CD8-positive, alpha-beta memory T cell (primary cell): Measurements from ENCODE around the gene KHNYN. TPM values are rescaled to one million over a fixed set of nuclear protein-coding genes. Genes with fewer than 3 reads are reported as not detected.

ENCODE experiments used
- CTCF ChIA-PET: fragments of 350-600 bp; sonication (Branson Sonifier 250); formaldehyde crosslinking; loops from one replicate; lab custom pipeline; 2021; ENCODE audit warnings: antibody characterized with exemption; lab: Charles Lee
- POLR2A ChIA-PET: fragments of 350-600 bp; sonication (Branson Sonifier 250); formaldehyde crosslinking; loops from one replicate; lab custom pipeline; 2021; ENCODE audit warnings: antibody characterized with exemption; lab: Charles Lee
- DNase-seq, 5 donors: peaks; one replicate each; pipeline versions ENCODE4 v3.0.0 to v3.0.0-alpha.2; 2020 to 2022; ENCODE audit warnings: mixed read lengths in 1 of 5
- H3K27ac ChIP-seq: one replicate; pipeline ENCODE4 v1.7.0; 2013; ENCODE audit warnings: low read depth, mild to moderate bottlenecking, low read length, moderate library complexity
- H3K27me3 ChIP-seq: 2 replicates; pipeline ENCODE4 v1.7.0; 2013; ENCODE audit warnings: low read length, mild to moderate bottlenecking; ENCODE audit not compliant: insufficient read depth, poor library complexity, severe bottlenecking
- H3K36me3 ChIP-seq: 2 replicates; pipeline ENCODE4 v1.7.0; 2013; ENCODE audit warnings: mild to moderate bottlenecking, low read length, moderate library complexity; ENCODE audit not compliant: insufficient read depth
- H3K4me1 ChIP-seq: 2 replicates; pipeline ENCODE4 v1.7.0; 2013; ENCODE audit warnings: mild to moderate bottlenecking, low read length, moderate library complexity; ENCODE audit not compliant: insufficient read depth
- H3K4me3 ChIP-seq: 2 replicates; pipeline ENCODE4 v1.7.0; 2013; ENCODE audit warnings: mild to moderate bottlenecking, low read length
- H3K9me3 ChIP-seq: 2 replicates; pipeline ENCODE4 v1.7.0; 2013; ENCODE audit warnings: mild to moderate bottlenecking, low read length
- H3K27ac Mint-ChIP-seq, 8 donors: one replicate each; pipeline ENCODE4 v1.8.0; 2020 to 2021; ENCODE audit warnings: mixed read lengths in 8 of 8, mild to moderate bottlenecking in 6 of 8, inconsistent platforms in 3 of 8, moderate library complexity in 3 of 8
- H3K27me3 Mint-ChIP-seq, 2 donors: one replicate each; pipeline ENCODE4 v1.8.0; 2020 to 2021; ENCODE audit warnings: mixed read lengths in 2 of 2, mild to moderate bottlenecking in 1 of 2, moderate library complexity in 1 of 2
- H3K36me3 Mint-ChIP-seq, 3 donors: one replicate each; pipeline ENCODE4 v1.8.0; 2020 to 2021; ENCODE audit warnings: mixed read lengths in 3 of 3, inconsistent platforms in 1 of 3, mild to moderate bottlenecking in 1 of 3
- H3K4me1 Mint-ChIP-seq, 3 donors: one replicate each; pipeline ENCODE4 v1.8.0; 2020 to 2021; ENCODE audit warnings: mixed read lengths in 3 of 3, inconsistent platforms in 1 of 3, mild to moderate bottlenecking in 1 of 3
- H3K4me3 Mint-ChIP-seq, 7 donors: one replicate each; pipeline ENCODE4 v1.8.0; 2020 to 2021; ENCODE audit warnings: mixed read lengths in 7 of 7, mild to moderate bottlenecking in 6 of 7, moderate library complexity in 4 of 7, inconsistent platforms in 2 of 7
- H3K9me3 Mint-ChIP-seq, 5 donors: one replicate each; pipeline ENCODE4 v1.8.0; 2020 to 2022; ENCODE audit warnings: mixed read lengths in 5 of 5, mild to moderate bottlenecking in 3 of 5, moderate library complexity in 2 of 5, inconsistent platforms in 1 of 5
- polyA plus RNA-seq: library from polyadenylated mRNA; unstranded; fragments of 300-500 nt; fragmentation: Illumina TruSeq; gene quantifications from one replicate; pipeline ENCODE4 v1.2.3, GENCODE V29; 2021
- total RNA-seq, 2 experiments: library from RNA; stranded (reverse); gene quantifications; one replicate each; pipeline ENCODE4 v1.2.3, GENCODE V29; 2021

The KHNYN gene
- total and polyA plus RNA-seq, 3 experiments from 2014 or later: 21.1 to 72.3 (median 68.8) TPM

GRCh38 chr14:24432259-24433131, 2.7 kb downstream of the KHNYN start:
- Mint-ChIP-seq H3K9me3 (no peaks in the 10 kb centered on the region), H3K4me1 (peaks cover 34 to 58% (median 46%) of the 10 kb centered on the region in 3 donors), H3K27ac (peak overlapping the region in 4 of 8 donors; percentile 14 to 97 (median 85)), H3K4me3 (peak overlapping the region in 3 of 7 donors; percentile 61 to 92 (median 68)), H3K36me3 (peaks cover 0 to 68% (median 9%) of the 10 kb centered on the region in 3 donors), H3K27me3 (no peaks in the 10 kb centered on the region)
- DNase-seq: peak in 1 of 5 donors; percentile 48
- H3K36me3 ChIP-seq: peaks cover 27% of the 10 kb centered on the region
- CTCF ChIA-PET: interaction anchor here (0.9 to 22.1 kb wide), 29 partner anchors 9 to 324 kb away, joined by 3 to 486 read pairs (median 6); partner anchors contain the start of genes ADCY4, CIDEB, DHRS1 and IPO4
- H3K27ac ChIP-seq: no peak overlapping the region
- H3K27me3 ChIP-seq: no peaks in the 10 kb centered on the region
- POLR2A ChIA-PET: interaction anchor here (0.6 to 4.4 kb wide), 9 partner anchors 10 to 216 kb away, joined by 3 to 78 read pairs (median 20); partner anchors contain the start of genes LTB4R, LTB4R2, MDP1 and RABGGTA
- H3K9me3 ChIP-seq: no peaks in the 10 kb centered on the region
- no peak overlapping the region for H3K4me3 ChIP-seq
- peaks cover 50% of the 10 kb centered on the region for H3K4me1 ChIP-seq

DNA sequence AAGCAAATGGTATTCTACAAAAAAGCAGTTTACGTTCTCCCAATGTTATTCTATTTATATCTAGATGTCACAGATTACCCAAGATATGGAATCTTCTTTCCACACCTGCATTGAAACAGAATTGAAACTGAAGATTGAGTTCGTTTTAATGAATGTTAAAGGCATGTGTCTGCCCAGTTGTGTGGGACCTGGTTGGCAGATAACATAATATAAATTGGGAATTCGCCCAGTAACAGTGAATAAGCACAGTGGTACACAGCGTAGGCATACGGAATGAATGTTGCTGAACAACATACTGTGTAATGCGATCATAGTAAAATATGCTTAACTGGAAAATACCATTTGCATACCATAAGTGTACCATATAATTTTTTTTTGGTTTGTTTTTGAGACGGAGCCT, 4.3 kb downstream of the KHNYN start:
- Mint-ChIP-seq H3K4me1 (peaks cover 39 to 68% (median 55%) of the 10 kb centered on the region in 3 donors), H3K36me3 (peaks cover 0 to 84% (median 13%) of the 10 kb centered on the region in 3 donors), H3K4me3 (peak overlapping the region in 1 of 7 donors; percentile 18), H3K9me3 (no peaks in the 10 kb centered on the region), H3K27ac (peak overlapping the region in 2 of 8 donors; percentile 32 to 77), H3K27me3 (no peaks in the 10 kb centered on the region)
- no peak overlapping the region for H3K4me3 ChIP-seq
- H3K36me3 ChIP-seq: peaks cover 42% of the 10 kb centered on the region
- no peak for DNase-seq
- no peak overlapping the region for H3K27ac ChIP-seq
- peaks cover 42% of the 10 kb centered on the region for H3K4me1 ChIP-seq
- no peaks in the 10 kb centered on the region for H3K27me3 ChIP-seq
- CTCF ChIA-PET: interaction anchor here (1.8 to 22.1 kb wide), 2 partner anchors 98 to 191 kb away, joined by 4 to 486 read pairs; partner anchors contain the start of genes ADCY4, RIPK3 and TINF2
- no peaks in the 10 kb centered on the region for H3K9me3 ChIP-seq
- POLR2A ChIA-PET: interaction anchor here (1.4 kb wide), 1 partner anchor 94 kb away, joined by 3 read pairs; the partner anchor contains the start of gene RIPK3

DNA sequence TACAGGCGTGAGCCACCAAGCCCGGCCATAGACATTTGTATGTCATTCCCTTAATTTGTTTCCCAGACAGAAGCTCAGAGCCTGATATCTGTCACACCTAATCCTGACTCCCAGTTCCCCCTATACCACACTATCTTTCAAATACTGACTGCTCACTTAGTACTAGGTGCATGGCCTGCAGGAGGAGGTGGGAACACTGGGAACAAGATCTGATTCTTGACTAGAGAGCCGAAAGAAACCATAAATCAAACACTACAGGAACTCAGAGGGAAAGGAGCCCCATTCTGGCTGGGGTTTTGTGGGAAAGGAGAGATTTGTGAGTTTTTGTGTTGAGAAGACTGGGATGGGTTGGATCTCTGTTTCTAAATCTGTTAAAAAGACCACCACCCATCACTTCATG, 4.9 kb downstream of the KHNYN start:
- no peaks in the 10 kb centered on the region for H3K9me3 Mint-ChIP-seq
- peaks cover 40 to 68% (median 53%) of the 10 kb centered on the region in 3 donors for H3K4me1 Mint-ChIP-seq
- ChIA-PET CTCF (interaction anchor here (1.3 to 22.1 kb wide), 3 partner anchors 9 to 192 kb away, joined by 3 to 486 read pairs (median 4); partner anchors contain the start of genes ADCY4, RIPK3 and TINF2), POLR2A (interaction anchor here (1.4 kb wide), 1 partner anchor 95 kb away, joined by 3 read pairs; the partner anchor contains the start of gene RIPK3)
- H3K36me3 ChIP-seq: peaks cover 48% of the 10 kb centered on the region
- H3K36me3 Mint-ChIP-seq: peaks cover 0 to 89% (median 20%) of the 10 kb centered on the region in 3 donors
- H3K4me3 Mint-ChIP-seq: peak overlapping the region in 1 of 7 donors; percentile 55
- H3K4me3 ChIP-seq: no peak overlapping the region
- peaks cover 37% of the 10 kb centered on the region for H3K4me1 ChIP-seq
- no peak for DNase-seq
- no peaks in the 10 kb centered on the region for H3K27me3 ChIP-seq
- H3K27ac Mint-ChIP-seq: peak overlapping the region in 5 of 8 donors; percentile 37 to 88 (median 60)
- H3K27ac ChIP-seq: no peak overlapping the region
- no peaks in the 10 kb centered on the region for H3K9me3 ChIP-seq
- no peaks in the 10 kb centered on the region for H3K27me3 Mint-ChIP-seq

- no peaks in the 10 kb centered on the region for H3K9me3 Mint-ChIP-seq
- H3K36me3 Mint-ChIP-seq: peaks cover 0 to 92% (median 20%) of the 10 kb centered on the region in 3 donors
- H3K4me1 Mint-ChIP-seq: peaks cover 40 to 68% (median 55%) of the 10 kb centered on the region in 3 donors
- Histone ChIP-seq H3K4me3 (no peak overlapping the region), H3K36me3 (peaks cover 48% of the 10 kb centered on the region), H3K27me3 (no peaks in the 10 kb centered on the region), H3K27ac (no peak overlapping the region), H3K4me1 (peaks cover 37% of the 10 kb centered on the region), H3K9me3 (no peaks in the 10 kb centered on the region)
- CTCF ChIA-PET: interaction anchor here (0.8 to 22.1 kb wide), 3 partner anchors 10 to 100 kb away, joined by 3 to 486 read pairs (median 3); partner anchors contain the start of genes ADCY4 and RIPK3
- no peak for DNase-seq
- POLR2A ChIA-PET: interaction anchor here (1.4 to 3.1 kb wide), 2 partner anchors 95 to 102 kb away, joined by 3 to 14 read pairs; partner anchors contain the start of gene RIPK3
- peak overlapping the region in 1 of 7 donors; percentile 55 for H3K4me3 Mint-ChIP-seq
- no peaks in the 10 kb centered on the region for H3K27me3 Mint-ChIP-seq
- H3K27ac Mint-ChIP-seq: peak overlapping the region in 6 of 8 donors; percentile 48 to 88 (median 66)
Measured at GRCh38 chr14:24435192-24435810, 5.5 kb downstream of the KHNYN start.

- POLR2A ChIA-PET: interaction anchor here (1.4 to 3.1 kb wide), 2 partner anchors 103 to 164 kb away, joined by 6 to 14 read pairs; partner anchors contain the start of gene RABGGTA
- Histone ChIP-seq H3K36me3 (peaks cover 55% of the 10 kb centered on the region), H3K27me3 (no peaks in the 10 kb centered on the region), H3K4me3 (no peak overlapping the region), H3K9me3 (no peaks in the 10 kb centered on the region), H3K27ac (no peak overlapping the region), H3K4me1 (peaks cover 32% of the 10 kb centered on the region)
- Mint-ChIP-seq H3K36me3 (peaks cover 0 to 92% (median 20%) of the 10 kb centered on the region in 3 donors), H3K9me3 (no peaks in the 10 kb centered on the region), H3K27ac (peak overlapping the region in 4 of 8 donors; percentile 29 to 87 (median 44)), H3K4me1 (peaks cover 39 to 68% (median 58%) of the 10 kb centered on the region in 3 donors), H3K4me3 (no peak overlapping the region), H3K27me3 (no peaks in the 10 kb centered on the region)
- no peak for DNase-seq
- CTCF ChIA-PET: interaction anchor here (0.8 to 22.1 kb wide), 10 partner anchors 11 to 249 kb away, joined by 3 to 486 read pairs (median 7); partner anchors contain the start of genes ADCY4, CIDEB, LTB4R and LTB4R2
Measured at GRCh38 chr14:24435998-24436354, 6.2 kb downstream of the KHNYN start.

- Histone ChIP-seq H3K36me3 (peaks cover 56% of the 10 kb centered on the region), H3K4me1 (peaks cover 32% of the 10 kb centered on the region), H3K27me3 (no peaks in the 10 kb centered on the region), H3K9me3 (no peaks in the 10 kb centered on the region), H3K4me3 (no peak overlapping the region), H3K27ac (no peak overlapping the region)
- H3K27ac Mint-ChIP-seq: peak overlapping the region; percentile 49 to 93 (median 76)
- ChIA-PET POLR2A (interaction anchor here (1.3 to 3.1 kb wide), 4 partner anchors 103 to 194 kb away, joined by 3 to 14 read pairs (median 6); partner anchors contain the start of genes DHRS1, NOP9, RABGGTA and TINF2), CTCF (interaction anchor here (0.7 to 22.1 kb wide), 12 partner anchors 12 to 249 kb away, joined by 3 to 486 read pairs (median 6); partner anchors contain the start of genes ADCY4, CIDEB, LTB4R and LTB4R2)
- H3K4me1 Mint-ChIP-seq: peaks cover 34 to 68% (median 58%) of the 10 kb centered on the region in 3 donors
- H3K4me3 Mint-ChIP-seq: peak overlapping the region in 3 of 7 donors; percentile 32 to 75 (median 47)
- DNase-seq: peak in 4 of 5 donors; percentile 20 to 58 (median 40)
- no peaks in the 10 kb centered on the region for H3K9me3 Mint-ChIP-seq
- peaks cover 0 to 91% (median 20%) of the 10 kb centered on the region in 3 donors for H3K36me3 Mint-ChIP-seq
- H3K27me3 Mint-ChIP-seq: no peaks in the 10 kb centered on the region
Measured at GRCh38 chr14:24436355-24437019, 6.7 kb downstream of the KHNYN start.
